ENCODE measurements around the gene CRYBA1.
"Not testable (repeated sequence)": the region's sequence is repeated elsewhere in the genome, so short reads cannot be mapped to it uniquely, and the experiment has no call there.

Gene CRYBA1

DNA sequence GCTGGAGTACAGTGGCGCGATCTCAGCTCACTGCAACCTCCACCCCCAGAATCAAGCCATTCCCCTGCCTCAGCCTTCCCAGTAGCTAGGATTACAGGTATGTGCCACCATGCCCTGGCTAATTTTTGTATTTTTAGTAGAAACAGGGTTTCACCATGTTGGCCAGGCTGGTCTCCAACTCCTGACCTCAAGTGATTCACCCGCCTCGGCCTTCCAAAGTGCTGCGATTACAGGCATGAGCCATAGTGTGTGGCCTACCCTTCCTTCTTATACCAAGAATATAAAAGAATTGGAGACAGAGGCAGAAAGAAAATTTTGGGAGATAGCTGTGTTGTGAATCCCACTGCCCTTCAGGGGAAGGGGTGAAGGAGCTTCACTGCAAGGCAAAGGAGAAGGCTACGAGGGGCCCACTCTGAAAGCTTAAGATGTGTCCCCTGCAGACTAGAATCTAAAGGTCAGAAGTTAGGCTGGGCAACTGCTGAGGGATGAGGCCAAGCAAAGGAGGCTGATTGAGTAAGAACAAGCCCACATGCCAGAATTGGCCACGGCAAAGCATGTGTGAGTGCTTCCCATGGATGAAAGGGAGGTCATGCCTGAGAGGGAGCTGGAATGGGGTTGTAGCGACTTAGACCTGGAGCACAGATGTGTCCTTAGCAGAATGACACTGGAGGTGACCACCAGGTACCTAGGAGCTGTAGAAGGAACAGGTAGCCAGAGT is 8.4 kb upstream of the CRYBA1 start:
- DNase-seq: no peak

GRCh38 chr17:29240477-29240876 is 6.2 kb upstream of the CRYBA1 start:
- no peak for DNase-seq

DNA sequence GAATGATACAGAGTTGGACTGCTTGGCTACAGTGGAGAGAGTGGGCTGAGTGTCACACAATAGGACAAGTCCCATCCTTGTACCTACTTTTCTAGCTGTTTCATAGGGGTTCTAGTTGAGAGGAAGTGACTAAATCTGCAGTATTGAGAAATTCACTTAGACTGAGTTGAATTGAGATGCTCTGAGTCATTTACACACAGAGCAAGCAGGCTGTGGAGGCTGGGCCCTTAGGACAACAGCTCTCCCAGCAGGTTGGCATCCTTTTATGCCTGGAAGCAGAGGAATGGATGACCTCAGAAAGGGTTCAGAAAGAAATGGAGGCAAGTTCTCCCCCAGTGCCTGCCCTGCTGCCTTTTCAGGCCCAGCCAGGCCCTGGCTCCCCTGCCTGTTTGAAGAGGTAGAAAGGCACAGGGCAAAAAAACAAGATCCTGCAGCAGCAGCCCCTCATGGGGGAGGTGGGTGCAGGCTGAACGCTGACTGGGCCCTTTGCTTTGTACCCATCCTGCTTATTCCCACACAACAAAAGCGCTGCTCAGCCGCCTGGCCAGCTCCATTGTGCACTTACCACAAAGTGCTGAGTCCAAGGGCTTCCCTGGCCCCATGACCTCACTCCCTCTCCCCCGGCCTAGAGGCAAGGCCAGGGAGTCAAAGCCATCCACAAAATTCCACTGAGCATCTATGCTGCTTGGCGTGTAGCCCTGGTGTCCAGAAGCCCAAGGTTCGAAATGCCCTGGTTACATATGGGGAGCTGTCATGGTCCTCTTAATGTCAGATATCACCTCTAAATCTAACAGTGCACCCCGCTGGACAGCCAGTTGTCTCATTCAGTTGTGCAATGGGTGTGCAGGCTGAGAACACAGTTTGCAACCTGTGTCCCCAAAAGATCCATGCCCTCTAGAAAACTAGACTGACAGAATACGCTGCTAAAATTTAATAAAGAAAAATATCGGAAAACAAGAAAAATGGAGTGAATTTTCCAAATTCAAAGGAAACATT is 5.4 kb upstream of the CRYBA1 start:
- peak; percentile 57 to 63 for DNase-seq

GRCh38 chr17:29242051-29242450 is 4.6 kb upstream of the CRYBA1 start:
- no peak for DNase-seq

- no peak for DNase-seq
Observed at GRCh38 chr17:29242790-29243189, 3.9 kb upstream of the CRYBA1 start.

DNA sequence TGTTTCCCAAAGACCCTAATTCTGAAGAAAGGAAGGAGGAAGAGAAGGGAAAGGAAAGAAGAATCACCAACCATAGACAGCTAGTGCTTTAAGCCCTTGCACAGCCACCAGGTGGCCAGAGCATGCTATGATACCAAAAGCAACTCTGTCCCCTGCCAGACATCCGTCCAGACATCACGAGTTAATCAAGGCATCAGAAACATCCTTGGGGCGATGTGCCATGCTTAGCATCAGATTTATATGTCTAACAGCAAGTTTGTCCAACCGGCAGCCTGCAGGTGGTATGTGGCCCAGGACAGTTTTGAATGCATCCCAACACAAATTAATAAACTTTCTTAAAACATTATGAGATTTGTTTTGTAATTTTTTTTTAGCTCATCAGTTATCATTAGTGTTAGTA is 2.9 kb upstream of the CRYBA1 start:
- DNase-seq: peak; percentile 39 to 43

GRCh38 chr17:29245401-29245800 is 1.3 kb upstream of the CRYBA1 start:
- no peak for DNase-seq

DNA sequence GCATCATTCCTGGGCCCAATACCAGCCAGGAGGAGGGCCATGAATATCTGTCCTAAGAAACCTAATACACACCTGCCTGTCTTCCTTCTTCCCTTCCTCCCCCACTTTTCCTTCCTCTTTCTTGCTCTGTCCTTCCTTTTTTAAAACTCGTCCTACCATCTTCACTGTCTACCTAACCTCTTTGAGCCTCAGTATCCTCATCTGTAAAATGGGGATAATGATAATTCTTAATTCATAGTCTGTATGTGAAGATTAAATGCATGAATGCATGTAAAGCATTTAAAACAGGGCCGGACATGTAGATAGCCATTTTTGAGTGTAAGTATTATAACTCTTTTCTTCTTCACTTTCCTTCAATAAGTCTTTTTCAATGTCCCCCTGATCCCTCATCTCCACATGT is 560 bp downstream of the CRYBA1 start:
- DNase-seq: no peak

DNA sequence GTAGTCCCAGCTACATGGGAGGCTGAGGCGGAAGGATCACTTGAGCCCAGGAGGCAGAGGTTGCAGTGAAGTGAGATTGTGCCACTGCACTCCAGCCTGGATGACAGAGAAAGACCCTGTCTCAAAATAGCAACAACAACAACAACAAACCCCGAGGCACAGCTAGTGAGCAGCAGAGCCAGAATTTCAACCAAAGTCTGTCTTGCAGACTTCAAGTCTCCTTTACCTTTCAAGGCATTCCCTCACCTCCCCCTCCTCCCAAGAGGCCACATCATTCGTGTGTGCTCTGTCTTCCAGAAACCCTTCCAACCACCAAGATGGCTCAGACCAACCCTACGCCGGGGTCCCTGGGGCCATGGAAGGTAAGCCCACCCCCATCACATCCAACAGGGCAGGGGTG is 2.2 kb downstream of the CRYBA1 start:
- DNase-seq: no peak

GRCh38 chr17:29250666-29251065 is 4.0 kb downstream of the CRYBA1 start:
- no peak for DNase-seq

DNA sequence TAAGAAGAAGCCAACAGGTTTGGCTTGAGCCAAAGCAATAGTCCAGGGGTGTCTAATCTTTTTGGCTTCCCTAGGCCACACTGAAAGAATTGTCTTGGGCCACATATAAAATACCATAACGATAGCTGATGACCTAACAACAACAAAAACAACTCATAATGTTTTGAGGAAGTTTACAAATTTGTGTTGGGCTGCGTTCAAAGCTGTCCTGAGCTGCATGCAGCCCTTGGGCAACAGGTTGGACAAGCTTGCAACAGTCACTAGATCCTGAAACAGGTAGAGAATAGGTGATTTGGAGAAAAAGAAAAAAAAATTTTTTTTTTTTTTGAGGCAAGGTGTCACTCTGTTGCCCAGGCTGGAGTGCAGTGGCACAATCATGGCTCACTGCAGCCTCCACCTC is 4.5 kb downstream of the CRYBA1 start:
- no peak for DNase-seq

- DNase-seq: peak; percentile 49 to 64
Observed at GRCh38 chr17:29252101-29252791, 5.6 kb downstream of the CRYBA1 start.

- DNase-seq: no peak
Observed at GRCh38 chr17:29253037-29253436, 6.4 kb downstream of the CRYBA1 start.

DNA sequence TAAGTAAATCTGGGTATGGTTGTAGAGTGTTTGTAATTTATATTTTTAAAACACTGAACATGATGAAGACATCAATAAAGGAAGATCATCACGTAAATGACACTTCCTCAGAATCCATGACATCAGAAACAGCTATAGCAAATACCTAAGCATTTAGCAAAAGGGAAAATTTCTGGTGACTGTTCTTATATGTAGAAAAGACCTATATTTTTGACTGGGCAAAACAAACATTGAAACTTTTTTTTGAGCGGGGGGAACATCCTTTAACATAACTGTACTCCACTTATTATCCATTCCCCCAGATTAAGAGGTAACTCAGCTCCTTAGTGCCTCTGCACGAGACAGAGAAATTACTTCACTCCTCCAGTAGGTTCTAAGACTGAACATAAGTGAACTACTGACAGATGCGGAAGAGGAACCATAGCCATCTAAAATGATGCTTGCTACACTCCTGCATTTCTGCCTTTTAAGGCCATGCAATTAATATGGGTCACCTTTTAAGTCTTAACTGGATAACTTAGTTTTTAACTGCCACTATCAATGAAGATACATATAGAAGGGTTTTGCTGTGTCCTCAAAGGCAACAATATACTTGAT is 9.4 kb downstream of the CRYBA1 start:
- DNase-seq: no peak

DNA sequence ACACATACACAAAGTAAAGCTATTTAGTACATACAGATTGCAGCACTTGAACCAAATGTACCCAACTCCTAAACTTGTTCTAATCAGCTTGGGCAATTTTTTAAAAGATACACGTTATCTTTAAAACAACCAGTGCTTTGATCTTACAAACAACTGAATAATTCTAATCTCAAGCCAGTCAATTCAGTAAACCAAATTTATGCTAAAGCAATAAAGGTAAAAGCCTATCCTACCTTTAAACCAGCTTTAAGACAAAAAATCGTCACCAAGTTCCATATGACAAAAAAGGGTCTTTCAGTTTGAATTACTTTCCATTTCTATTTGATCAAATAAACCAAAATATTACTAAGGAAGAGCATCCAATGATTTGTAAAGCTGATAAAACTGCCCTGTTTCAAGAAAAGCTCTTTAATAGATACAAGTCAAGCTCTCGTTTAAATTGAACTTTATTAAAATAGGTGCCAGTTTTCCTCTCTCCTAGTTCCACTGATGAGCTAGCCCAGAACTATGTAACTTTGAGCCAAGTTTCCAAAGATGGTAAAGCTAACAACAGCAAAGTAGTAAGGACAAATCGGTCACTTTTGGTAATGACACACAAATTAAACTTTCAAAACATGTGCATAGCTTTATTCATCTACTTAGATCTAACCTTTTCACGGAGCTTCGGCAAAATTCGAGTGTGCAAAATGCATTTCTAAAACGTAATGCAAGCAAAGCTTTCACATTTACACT is 10.2 kb downstream of the CRYBA1 start:
- DNase-seq: no peak

GRCh38 chr17:29257756-29258155 is 11.1 kb downstream of the CRYBA1 start:
- DNase-seq: no peak

DNA sequence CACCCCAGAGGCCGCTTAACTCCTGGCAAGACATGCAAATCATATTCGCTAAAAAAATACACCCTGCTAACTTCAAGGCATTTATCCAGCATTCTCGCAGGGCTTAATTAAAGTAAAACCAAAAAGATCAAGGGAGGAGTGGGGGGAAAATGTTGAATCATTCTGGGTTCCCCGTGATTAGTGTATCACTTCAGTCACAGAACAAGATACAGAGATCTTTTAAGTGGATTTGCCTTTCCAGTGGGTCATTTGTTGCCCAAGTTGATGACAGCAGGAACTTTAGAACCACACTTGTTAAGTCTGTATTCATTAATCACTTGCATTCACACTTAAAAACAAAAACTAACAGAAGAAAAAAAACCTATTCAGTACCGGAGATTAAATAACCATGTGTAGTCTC is 17.3 kb downstream of the CRYBA1 start:
- DNase-seq: no peak

DNA sequence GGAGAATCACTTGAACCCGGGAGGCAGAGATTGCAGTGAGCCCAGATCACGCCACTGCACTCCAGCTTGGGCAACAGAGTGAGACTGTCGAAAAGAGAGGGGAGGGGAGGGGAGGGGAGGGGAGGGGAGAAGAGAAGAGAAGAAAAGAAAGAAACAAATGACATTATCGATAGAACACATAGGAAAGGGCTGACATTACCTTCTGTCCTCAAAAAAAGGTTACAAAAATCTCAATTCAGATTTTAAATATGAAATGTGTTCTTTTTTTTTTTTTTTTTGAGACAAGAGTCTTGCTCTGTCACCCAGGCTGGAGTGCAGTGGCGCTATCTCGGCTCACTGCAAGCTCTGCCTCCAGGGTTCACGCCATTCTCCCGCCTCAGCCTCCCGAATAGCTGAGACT is 25.3 kb downstream of the CRYBA1 start:
- DNase-seq: not testable (repeated sequence)

- DNase-seq: no peak
Observed at GRCh38 chr17:29273924-29274323, 27.3 kb downstream of the CRYBA1 start.

GRCh38 chr17:29278692-29279091 is 32.0 kb downstream of the CRYBA1 start:
- DNase-seq: no peak

GRCh38 chr17:29279397-29280070 is 32.9 kb downstream of the CRYBA1 start:
- DNase-seq: no peak

GRCh38 chr17:29283496-29283895 is 36.8 kb downstream of the CRYBA1 start:
- peak in 1 of 2 experiments; percentile 33 for DNase-seq
